ENCODE data around the gene GJC1.

DNA sequence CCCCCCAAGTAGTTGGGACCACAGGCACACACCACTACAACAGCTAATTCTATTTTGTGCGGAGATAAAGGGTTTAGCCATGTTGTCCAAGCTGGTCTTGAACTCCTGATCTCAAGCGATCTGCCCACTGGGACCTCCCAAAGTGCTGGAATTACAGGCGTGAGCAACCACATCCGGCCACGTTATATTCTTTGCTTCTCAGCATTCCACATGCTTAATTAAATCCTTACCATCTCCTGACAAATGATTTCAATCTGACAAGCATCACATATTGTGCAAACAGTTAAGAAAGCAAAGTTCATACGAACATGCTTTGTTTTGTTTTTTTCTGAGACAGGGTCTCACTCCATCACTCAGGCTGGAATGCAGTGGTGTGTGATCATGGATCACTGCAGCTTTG, 35.8 kb upstream of the GJC1 start:
- TF ChIP-seq POLR2A (IDR thresholded peaks at IDR 0.05) (no peak), CTCF (IDR thresholded peaks at IDR 0.05) (no peak)

All from testis (tissue), 2 donors.